NB4 (cell line): ENCODE measurements around the gene LGALS7.
"Not testable (repeated sequence)": the region's sequence is repeated elsewhere in the genome, so short reads cannot be mapped to it uniquely, and the experiment has no call there.

Source experiments
- POLR2A ChIP-seq: IDR thresholded peaks from 2 replicates; pipeline ENCODE4 v1.6.1; 2011; ENCODE audit warnings: mild to moderate bottlenecking; ENCODE audit not compliant: insufficient read length; ENCODE audit errors: extremely low read depth
- TF ChIP-seq, protein P1 (sequence below): IDR thresholded peaks from one replicate; pipeline ENCODE4 v1.5.1; 2012; ENCODE audit warnings: low read depth, low read length

DNA sequence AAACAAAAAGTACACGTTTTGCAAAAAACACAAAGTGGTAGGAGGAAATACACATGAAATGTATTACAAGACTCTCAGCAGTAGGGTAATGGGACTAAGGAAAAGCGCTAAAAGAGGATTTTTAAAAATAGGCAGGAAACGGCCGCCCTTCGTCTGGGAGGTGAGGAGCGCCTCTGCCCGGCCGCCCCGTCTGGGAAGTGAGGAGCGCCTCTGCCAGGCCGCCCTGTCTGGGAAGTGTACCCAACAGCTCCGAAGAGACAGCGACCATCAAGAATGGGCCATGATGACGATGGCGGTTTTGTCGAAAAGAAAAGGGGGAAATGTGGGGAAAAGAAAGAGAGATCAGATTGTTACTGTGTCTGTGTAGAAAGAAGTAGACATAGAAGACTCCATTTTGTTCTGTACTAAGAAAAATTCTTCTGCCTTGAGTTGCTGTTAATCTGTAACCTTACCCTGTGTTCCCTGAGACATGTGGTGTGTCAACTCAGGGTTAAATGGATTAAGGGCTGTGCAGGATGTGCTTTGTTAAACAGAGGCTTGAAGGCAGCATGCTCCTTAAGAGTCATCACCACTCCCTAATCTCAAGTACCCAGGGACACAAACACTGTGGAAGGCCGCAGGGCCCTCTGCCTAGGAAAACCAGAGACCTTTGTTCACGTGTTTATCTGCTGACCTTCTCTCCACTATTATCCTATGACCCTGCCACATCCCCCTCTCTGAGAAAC lies 34.2 kb upstream of the LGALS7 start:
- TF ChIP-seq, protein P1, sequence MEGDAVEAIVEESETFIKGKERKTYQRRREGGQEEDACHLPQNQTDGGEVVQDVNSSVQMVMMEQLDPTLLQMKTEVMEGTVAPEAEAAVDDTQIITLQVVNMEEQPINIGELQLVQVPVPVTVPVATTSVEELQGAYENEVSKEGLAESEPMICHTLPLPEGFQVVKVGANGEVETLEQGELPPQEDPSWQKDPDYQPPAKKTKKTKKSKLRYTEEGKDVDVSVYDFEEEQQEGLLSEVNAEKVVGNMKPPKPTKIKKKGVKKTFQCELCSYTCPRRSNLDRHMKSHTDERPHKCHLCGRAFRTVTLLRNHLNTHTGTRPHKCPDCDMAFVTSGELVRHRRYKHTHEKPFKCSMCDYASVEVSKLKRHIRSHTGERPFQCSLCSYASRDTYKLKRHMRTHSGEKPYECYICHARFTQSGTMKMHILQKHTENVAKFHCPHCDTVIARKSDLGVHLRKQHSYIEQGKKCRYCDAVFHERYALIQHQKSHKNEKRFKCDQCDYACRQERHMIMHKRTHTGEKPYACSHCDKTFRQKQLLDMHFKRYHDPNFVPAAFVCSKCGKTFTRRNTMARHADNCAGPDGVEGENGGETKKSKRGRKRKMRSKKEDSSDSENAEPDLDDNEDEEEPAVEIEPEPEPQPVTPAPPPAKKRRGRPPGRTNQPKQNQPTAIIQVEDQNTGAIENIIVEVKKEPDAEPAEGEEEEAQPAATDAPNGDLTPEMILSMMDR: not testable (repeated sequence)
- TF ChIP-seq POLR2A: not testable (repeated sequence)
